ENCODE results near the gene CHRNB1.
"Not testable (repeated sequence)": the region's sequence is repeated elsewhere in the genome, so short reads cannot be mapped to it uniquely, and the experiment has no call there.

Gene CHRNB1

DNA sequence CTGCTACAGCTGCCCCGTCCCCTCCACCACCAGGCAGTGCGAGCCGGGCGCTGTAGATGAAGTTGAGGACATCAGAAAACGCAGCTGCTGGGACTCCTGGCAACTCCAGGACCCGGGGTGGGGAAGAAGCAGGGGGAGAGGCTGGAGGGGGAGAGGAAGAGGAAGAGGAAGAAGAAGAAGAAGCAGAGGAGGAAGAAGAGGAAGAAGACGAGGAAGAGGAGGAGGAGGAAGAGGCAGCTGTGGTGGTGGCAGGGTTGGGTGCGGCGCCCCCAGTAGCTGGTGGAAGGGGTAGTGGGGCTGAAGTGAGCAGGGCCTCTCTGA, 21.4 kb downstream of the CHRNB1 start:
- Mint-ChIP-seq H3K9me3 (ENCODE audit: low read depth) (no peaks in the 10 kb centered on the region), H3K27me3 (no peaks in the 10 kb centered on the region), H3K27ac (peak overlapping the region; percentile 77), H3K4me3 (no peak overlapping the region), H3K36me3 (no peaks in the 10 kb centered on the region), H3K4me1 (ENCODE audit: low read depth) (peaks cover 16% of the 10 kb centered on the region)

DNA sequence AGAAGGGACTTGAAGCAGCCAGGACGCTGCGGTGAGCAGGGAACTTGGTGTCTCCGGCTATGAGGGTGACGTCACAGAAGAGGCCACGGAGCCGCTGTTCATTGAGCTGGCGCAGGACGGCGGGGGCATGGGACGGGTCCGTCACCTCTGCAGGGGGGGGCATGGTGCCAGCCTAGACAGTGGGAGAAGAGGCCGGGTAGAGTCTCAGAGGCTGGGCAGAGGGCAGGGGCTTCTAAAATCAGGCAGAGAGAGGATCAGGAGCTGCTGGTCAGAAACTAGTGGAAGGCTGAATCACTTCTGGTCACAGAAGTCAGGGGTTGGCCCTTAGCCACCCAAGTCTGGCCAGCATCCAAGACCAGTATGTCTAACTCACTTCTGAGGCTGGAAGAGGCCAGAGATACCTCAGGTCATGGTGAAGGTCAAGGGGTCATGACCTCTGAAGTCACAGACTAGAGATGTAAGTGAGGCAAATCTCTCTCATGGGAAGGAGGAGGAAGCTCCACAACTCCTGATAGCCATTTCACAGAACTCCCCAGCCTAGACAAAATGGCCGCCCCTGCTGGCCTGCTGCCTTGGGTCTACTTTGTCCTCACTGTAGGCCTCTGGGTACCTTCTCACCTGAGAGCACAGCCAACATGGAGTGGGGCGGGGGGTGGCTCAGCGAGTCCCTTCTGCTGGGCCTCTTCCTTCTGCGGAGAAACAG, 21.9 kb downstream of the CHRNB1 start:
- Mint-ChIP-seq H3K27ac (peak overlapping the region; percentile 77), H3K36me3 (no peaks in the 10 kb centered on the region), H3K9me3 (ENCODE audit: low read depth) (no peaks in the 10 kb centered on the region), H3K4me3 (no peak overlapping the region), H3K27me3 (no peaks in the 10 kb centered on the region), H3K4me1 (ENCODE audit: low read depth) (peaks cover 21% of the 10 kb centered on the region)

DNA sequence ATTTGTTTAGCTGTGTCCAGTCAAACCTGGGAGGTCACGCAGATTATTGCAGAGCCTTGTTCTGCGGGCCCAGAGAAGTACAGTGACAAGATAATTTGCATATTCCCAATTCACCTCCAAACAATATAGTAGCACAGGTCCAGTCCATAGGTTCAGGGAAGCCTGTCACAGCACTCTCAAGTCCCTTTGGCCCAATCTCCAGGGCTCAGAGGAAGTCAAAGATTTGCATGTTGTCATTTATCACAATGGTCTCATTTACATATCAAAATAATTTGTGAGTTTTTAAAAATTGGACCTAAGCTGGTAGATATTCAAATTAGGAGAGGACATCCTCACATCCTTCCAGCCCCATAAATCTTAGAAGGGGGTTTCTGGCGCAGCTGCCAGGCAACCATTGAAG, 22.6 kb downstream of the CHRNB1 start:
- Mint-ChIP-seq H3K4me3 (no peak overlapping the region), H3K9me3 (ENCODE audit: low read depth) (no peaks in the 10 kb centered on the region), H3K27me3 (no peaks in the 10 kb centered on the region), H3K4me1 (ENCODE audit: low read depth) (peaks cover 26% of the 10 kb centered on the region), H3K27ac (peak overlapping the region; percentile 77), H3K36me3 (no peaks in the 10 kb centered on the region)

DNA sequence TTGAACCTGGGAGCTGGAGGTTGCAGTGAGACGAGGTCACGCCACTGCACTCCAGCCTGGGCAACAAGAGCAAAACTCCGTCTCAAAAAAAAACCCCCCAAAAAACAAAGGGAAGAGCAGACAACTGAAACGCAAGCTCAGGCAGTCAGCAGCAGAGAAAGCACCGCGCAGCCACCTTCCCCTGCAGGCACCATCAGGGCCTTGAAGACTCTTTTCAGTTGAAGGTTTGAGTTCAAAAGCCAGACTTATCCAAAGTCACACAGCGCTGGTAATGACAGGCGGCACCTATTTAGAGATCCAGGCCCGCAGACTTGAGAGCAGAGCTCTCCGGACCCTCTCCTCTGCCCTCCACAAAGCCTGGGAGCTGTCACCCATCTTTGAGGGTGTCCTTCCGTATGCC, 23.4 kb downstream of the CHRNB1 start:
- no peaks in the 10 kb centered on the region for H3K36me3 Mint-ChIP-seq
- H3K9me3 Mint-ChIP-seq (ENCODE audit: low read depth): no peaks in the 10 kb centered on the region
- H3K27ac Mint-ChIP-seq: peak overlapping the region; percentile 41
- H3K4me3 Mint-ChIP-seq: no peak overlapping the region
- no peaks in the 10 kb centered on the region for H3K27me3 Mint-ChIP-seq
- peaks cover 26% of the 10 kb centered on the region for H3K4me1 Mint-ChIP-seq (ENCODE audit: low read depth)

DNA sequence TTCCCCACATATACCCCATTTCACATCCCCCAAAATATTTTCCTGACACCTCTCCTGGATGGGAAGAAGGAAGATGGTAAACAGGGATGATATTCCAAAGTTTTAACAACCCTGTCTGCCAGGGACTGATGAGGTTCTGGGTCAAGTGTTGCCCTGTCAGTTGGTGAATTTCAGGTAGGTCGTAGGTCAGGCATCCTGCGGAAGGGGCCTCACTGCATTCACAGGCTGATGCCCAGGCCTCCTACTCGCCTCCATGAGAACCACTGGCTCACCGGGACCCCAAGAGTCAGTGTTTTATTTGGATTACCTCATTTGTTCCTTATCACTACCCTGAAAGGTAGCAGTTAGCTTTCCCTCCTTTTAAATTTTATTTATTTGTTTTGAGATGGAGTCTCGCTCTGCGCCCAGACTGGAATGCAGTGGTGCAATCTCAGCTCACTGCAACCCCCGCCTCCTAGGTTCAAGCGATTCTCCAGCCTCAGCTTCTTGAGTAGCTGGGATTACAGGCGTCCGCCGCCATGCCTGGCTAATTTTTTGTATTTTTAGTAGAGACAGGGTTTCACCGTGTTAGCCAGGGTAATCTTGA, 24.0 kb downstream of the CHRNB1 start:
- Mint-ChIP-seq H3K27me3 (no peaks in the 10 kb centered on the region), H3K9me3 (ENCODE audit: low read depth) (no peaks in the 10 kb centered on the region), H3K4me3 (no peak overlapping the region), H3K27ac (peak overlapping the region; percentile 41), H3K4me1 (ENCODE audit: low read depth) (peaks cover 30% of the 10 kb centered on the region), H3K36me3 (no peaks in the 10 kb centered on the region)

DNA sequence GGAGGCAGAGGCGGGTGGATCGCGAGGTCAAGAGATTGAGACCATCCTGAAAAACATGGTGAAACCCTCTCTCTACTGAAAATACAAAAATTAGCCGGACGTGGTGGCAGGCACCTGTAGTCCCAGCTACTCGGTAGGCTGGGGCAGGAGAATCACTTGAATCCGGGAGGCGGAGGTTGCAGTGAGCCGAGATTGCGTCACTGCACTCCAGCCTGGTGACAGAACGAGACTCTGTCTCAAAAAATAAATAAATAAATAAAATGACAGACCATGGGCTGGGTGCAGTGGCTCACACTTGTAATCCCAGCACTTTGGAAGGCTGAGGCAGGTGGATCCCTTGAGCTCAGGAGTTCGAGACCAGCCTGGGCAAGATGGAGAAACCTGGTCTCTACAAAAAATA, 25.0 kb downstream of the CHRNB1 start:
- not testable (repeated sequence) for H3K27me3 Mint-ChIP-seq; H3K27ac Mint-ChIP-seq; H3K36me3 Mint-ChIP-seq; H3K9me3 Mint-ChIP-seq (ENCODE audit: low read depth); H3K4me3 Mint-ChIP-seq
- H3K4me1 Mint-ChIP-seq (ENCODE audit: low read depth): peaks cover 36% of the 10 kb centered on the region

DNA sequence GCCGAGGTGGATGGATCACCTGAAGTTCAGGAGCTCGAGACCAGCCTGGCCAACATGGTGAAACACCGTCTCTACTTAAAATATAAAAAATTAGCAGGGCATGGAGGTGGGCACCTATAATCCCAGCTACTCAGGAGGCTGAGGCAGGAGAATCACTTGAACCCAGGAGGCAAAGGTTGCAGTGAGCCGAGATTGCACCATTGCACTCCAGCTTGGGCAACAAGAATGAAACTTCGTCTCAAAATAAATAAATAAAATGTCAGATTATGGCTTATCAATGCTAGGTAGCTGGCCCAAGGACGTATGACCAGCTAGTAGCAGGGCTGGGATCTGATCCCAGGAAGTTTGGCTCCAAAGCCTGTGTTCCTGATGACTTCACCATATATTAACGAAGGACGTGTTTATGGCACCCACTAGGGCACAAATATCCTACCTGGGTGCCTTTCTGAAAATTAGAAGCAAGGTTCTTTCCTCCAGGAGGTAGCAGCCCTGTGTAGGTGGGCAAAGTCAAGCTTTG, 25.7 kb downstream of the CHRNB1 start:
- H3K9me3 Mint-ChIP-seq (ENCODE audit: low read depth); H3K36me3 Mint-ChIP-seq; H3K4me3 Mint-ChIP-seq; H3K27me3 Mint-ChIP-seq: not testable (repeated sequence)
- peak overlapping the region; percentile 58 for H3K27ac Mint-ChIP-seq
- H3K4me1 Mint-ChIP-seq (ENCODE audit: low read depth): peaks cover 36% of the 10 kb centered on the region

DNA sequence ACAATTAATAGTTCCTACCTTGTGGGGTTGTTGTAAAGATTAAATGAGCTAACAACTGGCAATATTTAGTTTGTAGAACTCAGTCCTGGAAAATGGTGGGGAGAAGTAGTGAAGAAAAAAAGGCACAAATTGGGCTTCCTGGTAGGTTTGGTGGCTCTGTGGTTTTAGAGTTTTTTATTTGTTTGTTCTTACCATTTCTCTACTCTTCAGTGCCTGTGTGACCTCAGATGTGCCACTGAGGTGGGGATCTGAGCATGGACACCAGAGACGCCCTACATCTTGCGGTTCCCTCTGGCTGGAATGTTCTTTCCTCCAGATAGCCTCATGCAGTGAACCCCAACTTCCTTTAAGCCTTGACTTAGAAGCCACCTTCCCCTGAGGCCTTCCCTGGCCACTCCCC, 26.9 kb downstream of the CHRNB1 start:
- H3K27ac Mint-ChIP-seq: peak overlapping the region; percentile 58
- H3K36me3 Mint-ChIP-seq: peaks cover 2% of the 10 kb centered on the region
- H3K4me3 Mint-ChIP-seq: no peak overlapping the region
- no peaks in the 10 kb centered on the region for H3K27me3 Mint-ChIP-seq
- peaks cover 47% of the 10 kb centered on the region for H3K4me1 Mint-ChIP-seq (ENCODE audit: low read depth)
- H3K9me3 Mint-ChIP-seq (ENCODE audit: low read depth): no peaks in the 10 kb centered on the region

DNA sequence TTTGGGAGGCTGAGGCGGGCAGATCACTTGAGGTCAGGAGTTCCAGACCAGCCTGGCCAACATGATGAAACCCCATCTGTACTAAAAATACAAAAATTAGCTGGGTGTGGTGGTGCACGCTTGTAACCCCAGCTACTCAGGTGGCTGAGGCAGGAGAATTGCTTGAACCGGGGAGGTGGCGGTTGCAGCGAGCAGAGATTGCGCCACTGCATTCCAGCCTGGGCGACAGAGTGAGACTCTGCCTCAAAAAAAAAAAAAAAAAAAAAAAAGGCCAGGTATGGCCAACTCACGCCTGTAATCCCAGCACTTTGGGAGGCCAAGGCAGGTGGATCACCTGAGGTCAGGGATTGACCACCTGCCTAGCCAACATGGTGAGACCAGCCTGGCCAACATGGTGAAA, 29.9 kb downstream of the CHRNB1 start:
- H3K27ac Mint-ChIP-seq; H3K4me3 Mint-ChIP-seq; H3K36me3 Mint-ChIP-seq; H3K9me3 Mint-ChIP-seq (ENCODE audit: low read depth); H3K27me3 Mint-ChIP-seq: not testable (repeated sequence)
- peaks cover 57% of the 10 kb centered on the region for H3K4me1 Mint-ChIP-seq (ENCODE audit: low read depth)

DNA sequence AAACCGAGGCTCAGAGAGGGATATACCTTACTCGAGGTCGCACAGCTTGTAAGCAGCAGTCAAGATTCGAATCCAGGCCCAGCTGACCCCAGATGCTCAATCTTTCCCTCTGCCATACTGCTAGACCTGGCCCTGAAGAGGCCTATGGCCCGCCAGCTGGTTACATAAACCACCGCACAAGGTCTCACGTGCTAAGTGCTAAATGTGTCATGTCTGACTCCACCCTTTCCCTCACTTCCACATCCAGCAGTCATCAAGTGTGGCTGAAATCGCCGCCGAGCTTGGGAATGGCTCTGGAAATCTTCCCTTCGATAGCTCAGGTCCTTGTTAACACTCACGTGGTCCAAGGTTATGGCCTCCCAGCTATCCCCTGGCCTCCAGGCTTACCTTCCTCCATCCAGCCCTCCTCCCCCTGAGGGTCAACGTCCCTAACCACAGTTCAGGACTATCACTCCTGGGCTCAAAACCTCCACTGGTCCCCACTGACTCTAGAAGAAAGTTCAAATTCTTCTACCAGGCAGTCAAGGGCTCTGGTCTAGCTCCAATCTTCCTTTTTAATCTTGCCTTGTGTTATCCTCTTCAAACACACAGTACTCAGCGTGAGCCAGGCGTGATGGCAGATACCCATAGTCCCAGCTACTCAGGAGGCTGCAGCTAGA, 31.0 kb downstream of the CHRNB1 start:
- H3K36me3 Mint-ChIP-seq: peaks cover 2% of the 10 kb centered on the region
- peak overlapping the region; percentile 99 for H3K4me3 Mint-ChIP-seq
- peak overlapping the region; percentile 95 for H3K27ac Mint-ChIP-seq
- no peaks in the 10 kb centered on the region for H3K27me3 Mint-ChIP-seq
- no peaks in the 10 kb centered on the region for H3K9me3 Mint-ChIP-seq (ENCODE audit: low read depth)
- H3K4me1 Mint-ChIP-seq (ENCODE audit: low read depth): peaks cover 61% of the 10 kb centered on the region

DNA sequence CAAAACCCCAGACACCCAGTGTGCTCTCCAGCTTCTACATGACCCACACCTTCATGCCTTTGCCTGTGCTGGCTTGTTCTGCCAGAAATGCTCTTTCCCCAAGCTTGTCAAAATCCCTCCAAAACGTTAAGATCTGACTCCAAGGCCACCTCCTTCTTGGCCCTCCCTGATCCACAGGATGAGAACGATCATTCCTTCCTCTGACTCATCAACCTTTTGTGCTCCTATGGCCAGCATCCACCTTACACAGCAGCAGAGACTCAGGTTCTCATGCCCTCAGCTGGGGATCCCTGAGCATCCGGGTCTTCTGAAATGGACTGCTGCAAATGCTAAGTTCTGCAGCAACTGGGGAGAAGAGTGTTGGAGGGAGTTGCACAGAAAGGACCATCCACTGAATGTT, 31.6 kb downstream of the CHRNB1 start:
- Mint-ChIP-seq H3K36me3 (peaks cover 2% of the 10 kb centered on the region), H3K27me3 (no peaks in the 10 kb centered on the region), H3K4me1 (ENCODE audit: low read depth) (peaks cover 61% of the 10 kb centered on the region)

DNA sequence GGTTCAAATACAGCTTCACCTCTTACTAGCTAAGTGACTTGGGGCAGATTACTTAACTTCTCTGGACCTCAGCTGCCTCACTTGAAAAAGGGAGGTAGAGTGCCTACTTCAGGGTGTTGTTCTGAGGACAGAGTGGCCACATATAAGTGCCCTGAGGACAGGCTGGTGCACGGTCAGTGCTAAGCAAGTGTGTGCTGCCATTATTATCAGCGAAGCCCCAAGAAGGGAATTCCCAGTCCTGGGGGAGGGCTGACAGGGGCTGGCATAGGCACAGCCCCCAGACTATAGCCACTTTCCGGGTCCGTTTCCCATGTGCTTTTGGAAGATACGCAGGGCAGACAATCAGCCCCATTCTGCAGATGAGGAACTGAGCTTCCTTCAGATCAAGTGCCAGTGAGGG, 32.1 kb downstream of the CHRNB1 start:
- no peaks in the 10 kb centered on the region for H3K27me3 Mint-ChIP-seq
- H3K4me3 Mint-ChIP-seq: peak overlapping the region; percentile 99
- peaks cover 2% of the 10 kb centered on the region for H3K36me3 Mint-ChIP-seq
- H3K27ac Mint-ChIP-seq: peak overlapping the region; percentile 95
- no peaks in the 10 kb centered on the region for H3K9me3 Mint-ChIP-seq (ENCODE audit: low read depth)
- H3K4me1 Mint-ChIP-seq (ENCODE audit: low read depth): peaks cover 61% of the 10 kb centered on the region

More for the DNA sequence above, 31.6 kb downstream of the CHRNB1 start:
- H3K27ac Mint-ChIP-seq: peak overlapping the region; percentile 95
- peak overlapping the region; percentile 99 for H3K4me3 Mint-ChIP-seq
- no peaks in the 10 kb centered on the region for H3K9me3 Mint-ChIP-seq (ENCODE audit: low read depth)

DNA sequence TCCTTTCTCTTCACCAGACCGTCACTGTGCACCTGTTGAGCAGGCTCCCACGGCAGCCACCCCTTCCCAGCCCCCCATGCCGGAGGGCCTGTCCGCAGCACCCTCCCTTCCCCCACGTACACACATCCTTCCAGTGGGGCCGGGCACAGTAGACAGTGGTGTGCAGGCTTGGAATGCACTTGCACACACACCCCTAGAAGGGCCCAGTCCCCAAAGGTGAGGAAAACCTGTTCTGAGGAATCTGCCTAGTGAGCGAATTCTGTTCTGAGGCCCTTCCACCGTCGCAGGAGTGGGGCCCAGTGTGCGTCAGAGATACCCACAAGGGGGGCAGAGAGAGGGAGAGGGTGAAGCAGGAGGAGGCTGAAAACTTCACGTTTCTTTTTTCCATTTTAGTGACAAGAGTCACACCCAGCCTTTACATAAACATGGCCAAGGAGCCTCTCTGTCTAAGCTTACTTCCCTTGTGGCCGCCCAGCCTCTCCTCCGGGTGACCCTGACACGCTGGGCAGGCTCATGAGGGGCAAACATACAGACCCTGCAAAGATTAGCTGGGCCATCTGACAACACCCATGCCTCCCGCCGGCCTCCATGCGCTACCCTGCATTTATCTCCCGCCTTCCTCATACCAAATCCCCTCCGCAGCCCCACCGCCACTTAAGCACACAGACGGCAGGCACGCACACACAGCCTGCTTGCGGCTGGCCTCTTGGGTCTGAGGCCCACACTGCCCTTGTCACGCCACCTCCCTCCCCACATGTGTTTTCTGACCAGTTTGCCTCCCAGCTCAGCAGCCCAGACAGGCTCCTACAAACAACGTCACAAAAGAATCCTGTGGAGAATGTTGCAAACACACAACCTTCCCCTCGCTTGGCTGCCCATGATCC, 32.8 kb downstream of the CHRNB1 start:
- no peaks in the 10 kb centered on the region for H3K9me3 Mint-ChIP-seq (ENCODE audit: low read depth)
- peaks cover 62% of the 10 kb centered on the region for H3K4me1 Mint-ChIP-seq (ENCODE audit: low read depth)
- H3K27me3 Mint-ChIP-seq: no peaks in the 10 kb centered on the region
- H3K4me3 Mint-ChIP-seq: peak overlapping the region; percentile 99
- H3K27ac Mint-ChIP-seq: peak overlapping the region; percentile 95
- H3K36me3 Mint-ChIP-seq: peaks cover 2% of the 10 kb centered on the region

DNA sequence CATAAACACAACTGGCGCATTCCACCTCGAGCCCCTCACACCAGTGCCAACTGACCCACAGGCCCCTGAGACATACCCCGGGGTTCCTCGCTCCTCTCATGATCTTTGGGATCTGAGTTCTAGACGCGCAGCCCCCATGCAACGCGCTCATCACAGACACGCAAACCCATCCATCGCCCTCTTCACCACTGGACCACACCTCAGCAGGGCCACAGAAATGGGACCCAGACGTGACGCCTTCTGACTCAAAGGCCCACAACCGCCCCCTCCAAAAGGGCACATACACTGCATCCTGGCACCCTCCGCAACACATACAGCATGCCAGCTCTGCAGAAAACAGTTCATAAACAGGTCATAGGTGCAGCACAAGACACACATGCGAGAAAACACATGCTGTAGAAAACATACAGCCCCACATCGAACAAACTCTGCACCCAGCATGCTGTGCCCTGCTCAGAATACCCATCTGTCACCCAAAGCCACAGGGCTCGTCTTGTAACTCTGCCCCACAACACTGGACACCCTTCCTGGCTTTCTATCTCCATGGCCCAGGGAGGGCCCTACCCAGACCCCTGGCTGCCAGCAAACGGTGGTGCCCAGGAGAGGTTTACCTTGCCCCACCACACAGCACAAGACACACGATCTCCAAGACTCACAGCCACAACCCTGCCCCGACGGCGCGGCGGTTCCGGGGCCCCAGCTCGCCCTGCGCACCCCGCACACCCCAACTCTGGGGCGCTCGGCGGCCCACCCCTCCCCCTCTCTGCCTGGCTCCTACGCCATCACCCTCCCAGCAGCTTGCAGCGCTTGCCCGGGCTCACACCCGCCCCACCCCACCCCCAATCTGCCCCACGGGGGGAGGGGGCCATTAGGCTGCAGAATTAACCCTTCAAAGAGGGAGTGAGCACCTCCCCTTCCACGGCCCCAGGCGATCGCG, 33.7 kb downstream of the CHRNB1 start:
- peak overlapping the region; percentile 95 for H3K27ac Mint-ChIP-seq
- H3K36me3 Mint-ChIP-seq: peaks cover 2% of the 10 kb centered on the region
- no peaks in the 10 kb centered on the region for H3K27me3 Mint-ChIP-seq
- H3K9me3 Mint-ChIP-seq (ENCODE audit: low read depth): no peaks in the 10 kb centered on the region
- peaks cover 66% of the 10 kb centered on the region for H3K4me1 Mint-ChIP-seq (ENCODE audit: low read depth)
- peak overlapping the region; percentile 99 for H3K4me3 Mint-ChIP-seq
